Mucosa of descending colon (tissue), 3 donors: ENCODE data around the gene DDIT4. TPM values are rescaled to one million over a fixed set of nuclear protein-coding genes. Genes with fewer than 3 reads are reported as not detected.
"Not testable (repeated sequence)": the region's sequence is repeated elsewhere in the genome, so short reads cannot be mapped to it uniquely, and the experiment has no call there.

Experiments used
- ATAC-seq: fragments of 200-7000 bp; cut with Tn5 transposase; one replicate; pipeline ENCODE4 v1.9.1; 2020; ENCODE audit warnings: mild to moderate bottlenecking, moderate library complexity
- DNase-seq, 3 donors: peaks; one replicate each; pipeline ENCODE4 v3.0.0-alpha.2; 2020
- H3K36me3 ChIP-seq: fragments of 200-600 bp; one replicate; pipeline ENCODE4 v1.8.0; 2021; ENCODE audit warnings: low read depth, mild to moderate bottlenecking
- H3K4me1 ChIP-seq: fragments of 200-600 bp; one replicate; pipeline ENCODE4 v1.8.0; 2021; ENCODE audit warnings: low read depth, mild to moderate bottlenecking
- H3K4me3 ChIP-seq: fragments of 200-600 bp; one replicate; pipeline ENCODE4 v1.8.0; 2021; ENCODE audit warnings: mild to moderate bottlenecking
- H3K9me3 ChIP-seq: fragments of 200-600 bp; one replicate; pipeline ENCODE4 v1.8.0; 2021; ENCODE audit warnings: mild to moderate bottlenecking
- intact Hi-C, 2 donors: fragments of 100-400 bp; cut with DNase I in 1 of 2; cut with micrococcal nuclease in 1 of 2; formaldehyde crosslinking; loops; one replicate each; pipeline versions ENCODE4 v1.11.0 to v1.11.1; 2022; cut with DNase I, micrococcal nuclease
- total RNA-seq, 3 donors: library from RNA; stranded (reverse); fragmentation: NEBNext Ultra II Directional in 2 of 3; extraction: Animal tissue kit (Norgen Biotek cat#: 25700) in 2 of 3; gene quantifications; one replicate each; pipeline versions ENCODE4 v1.2.1 to v1.2.4, GENCODE V29; 2021 to 2023
- TF ChIP-seq, protein P1 (sequence below): fragments of 200-600 bp; IDR thresholded peaks from one replicate; pipeline ENCODE4 v1.8.0; 2022; ENCODE audit warnings: antibody characterized with exemption, mild to moderate bottlenecking
- donor health status: DM: no; HTN: no; CAD: no; lungs with moderate emphysema.
- donor health status: DM: no; HTN: no; CAD: no.
- donor health status: DM: no; HTN: yes; CAD: no.

DDIT4 gene
- total RNA-seq, 3 donors from 2014 or later, result 32.9 to 142 (median 49.6) TPM

- Histone ChIP-seq H3K9me3 (no peaks in the 10 kb centered on the region), H3K4me3 (no peak overlapping the region), H3K36me3 (no peaks in the 10 kb centered on the region), H3K4me1 (peaks cover 19% of the 10 kb centered on the region)
- no peak for DNase-seq
- TF ChIP-seq, protein P1, sequence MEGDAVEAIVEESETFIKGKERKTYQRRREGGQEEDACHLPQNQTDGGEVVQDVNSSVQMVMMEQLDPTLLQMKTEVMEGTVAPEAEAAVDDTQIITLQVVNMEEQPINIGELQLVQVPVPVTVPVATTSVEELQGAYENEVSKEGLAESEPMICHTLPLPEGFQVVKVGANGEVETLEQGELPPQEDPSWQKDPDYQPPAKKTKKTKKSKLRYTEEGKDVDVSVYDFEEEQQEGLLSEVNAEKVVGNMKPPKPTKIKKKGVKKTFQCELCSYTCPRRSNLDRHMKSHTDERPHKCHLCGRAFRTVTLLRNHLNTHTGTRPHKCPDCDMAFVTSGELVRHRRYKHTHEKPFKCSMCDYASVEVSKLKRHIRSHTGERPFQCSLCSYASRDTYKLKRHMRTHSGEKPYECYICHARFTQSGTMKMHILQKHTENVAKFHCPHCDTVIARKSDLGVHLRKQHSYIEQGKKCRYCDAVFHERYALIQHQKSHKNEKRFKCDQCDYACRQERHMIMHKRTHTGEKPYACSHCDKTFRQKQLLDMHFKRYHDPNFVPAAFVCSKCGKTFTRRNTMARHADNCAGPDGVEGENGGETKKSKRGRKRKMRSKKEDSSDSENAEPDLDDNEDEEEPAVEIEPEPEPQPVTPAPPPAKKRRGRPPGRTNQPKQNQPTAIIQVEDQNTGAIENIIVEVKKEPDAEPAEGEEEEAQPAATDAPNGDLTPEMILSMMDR, result no peak
- ATAC-seq, result no peak
- intact Hi-C loops, result no loop called here
These were observed 7.5 kb upstream of the DDIT4 start for GRCh38 chr10:72265990-72266865.

DNA sequence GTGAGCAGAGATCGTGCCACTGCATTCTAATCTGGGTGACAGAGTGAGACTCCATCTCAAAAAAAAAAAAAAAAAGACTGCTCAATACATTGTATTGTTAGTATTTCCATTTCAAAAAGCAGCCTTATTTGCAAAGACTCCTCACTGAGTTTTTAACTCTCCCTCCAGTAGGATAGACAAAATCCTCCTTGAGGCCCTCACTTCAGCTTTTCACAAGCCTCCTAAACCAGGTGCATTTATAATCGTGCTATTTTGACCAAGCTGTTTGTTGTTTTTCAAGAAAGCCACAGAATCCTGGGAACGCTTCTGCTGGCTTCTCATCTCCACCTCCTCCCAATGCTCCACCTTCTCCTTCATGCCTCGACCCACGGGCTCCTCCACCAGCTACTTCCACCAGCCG is 6.3 kb upstream of the DDIT4 start:
- ATAC-seq (no peak), DNase-seq (no peak)
- H3K9me3 ChIP-seq, result no peaks in the 10 kb centered on the region

DNA sequence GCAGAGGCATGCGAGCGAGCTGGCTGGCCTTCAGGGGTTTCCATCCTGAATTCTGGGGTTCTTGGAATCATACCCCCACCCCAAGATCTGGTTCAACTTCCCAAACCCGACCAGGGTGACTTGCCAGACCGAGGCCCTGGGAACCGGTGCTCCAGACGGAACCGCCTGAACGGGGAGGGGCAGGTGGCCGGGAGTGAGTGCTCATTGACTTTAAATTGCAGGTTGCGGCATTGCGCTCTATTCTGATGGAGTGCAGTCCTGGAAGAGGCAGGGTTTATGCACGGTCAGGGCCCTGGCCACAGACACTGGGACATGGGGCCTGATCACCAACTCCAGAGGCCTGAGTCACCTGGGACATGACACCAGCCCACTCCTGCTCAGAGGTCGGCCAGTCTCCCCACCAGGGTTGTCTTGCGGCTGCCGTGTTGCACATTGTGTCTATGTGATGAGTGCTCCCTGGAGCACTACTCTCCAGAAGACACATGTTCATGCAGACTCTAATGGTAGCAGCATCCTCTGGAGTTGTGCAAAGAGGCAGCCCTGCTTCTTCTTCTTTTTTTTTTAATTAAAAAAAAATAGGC is 5.8 kb upstream of the DDIT4 start:
- DNase-seq (no peak), ATAC-seq (no peak)
- Histone ChIP-seq H3K4me1 (peaks cover 21% of the 10 kb centered on the region), H3K9me3 (no peaks in the 10 kb centered on the region), H3K4me3 (no peak overlapping the region), H3K36me3 (no peaks in the 10 kb centered on the region)
- TF ChIP-seq, protein P1, result no peak
- intact Hi-C loops, result no loop called here

More for the DNA sequence above, 6.3 kb upstream of the DDIT4 start:
- no peaks in the 10 kb centered on the region for H3K36me3 ChIP-seq
- intact Hi-C loops, result no loop called here
- TF ChIP-seq, protein P1, result no peak
- peaks cover 21% of the 10 kb centered on the region for H3K4me1 ChIP-seq
- H3K4me3 ChIP-seq, result no peak overlapping the region

DNA sequence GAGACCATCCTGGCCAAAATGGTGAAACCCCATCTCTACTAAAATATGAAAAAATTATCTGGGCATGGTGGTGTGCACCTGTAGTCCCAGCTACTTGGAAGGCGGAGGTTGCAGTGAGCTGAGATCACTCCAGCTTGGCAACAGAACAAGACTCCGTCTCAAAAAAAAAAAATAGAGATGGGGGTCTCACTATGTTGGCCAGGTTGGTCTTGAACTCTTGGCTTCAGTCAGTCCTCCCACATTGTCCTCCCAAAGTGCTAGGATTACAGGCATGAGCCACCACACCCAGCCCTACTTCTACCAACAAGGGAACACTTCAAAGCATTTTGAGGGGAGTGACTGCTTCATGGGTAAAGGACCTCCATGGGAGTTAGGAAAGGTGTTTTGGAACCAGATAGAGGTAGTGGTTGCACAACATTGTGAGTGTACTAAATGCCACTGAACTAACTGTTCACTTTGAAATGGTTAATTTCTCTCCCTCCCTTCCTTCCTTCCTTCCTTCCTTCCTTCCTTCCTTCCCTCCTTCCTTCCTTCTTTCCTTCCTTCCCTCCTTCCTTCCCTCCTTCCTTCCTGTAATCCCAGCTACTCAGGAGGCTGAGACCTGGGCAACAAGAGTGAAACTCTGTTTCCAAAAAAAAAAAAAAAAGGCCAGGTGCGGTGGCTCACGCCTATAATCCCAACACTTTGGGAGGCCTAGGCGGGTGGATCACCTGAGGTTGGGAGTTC is 5.1 kb upstream of the DDIT4 start:
- H3K36me3 ChIP-seq, H3K4me3 ChIP-seq, H3K9me3 ChIP-seq, DNase-seq, ATAC-seq, intact Hi-C loops: not testable (repeated sequence)
- H3K4me1 ChIP-seq, result peaks cover 13% of the 10 kb centered on the region

- ATAC-seq, result no peak
- TF ChIP-seq, protein P1, result no peak
- intact Hi-C loops, result no loop called here
- DNase-seq, result no peak
- no peak overlapping the region for H3K4me3 ChIP-seq
- no peaks in the 10 kb centered on the region for H3K9me3 ChIP-seq
- H3K4me1 ChIP-seq, result peaks cover 17% of the 10 kb centered on the region
- no peaks in the 10 kb centered on the region for H3K36me3 ChIP-seq
These were observed 3.0 kb upstream of the DDIT4 start for GRCh38 chr10:72270607-72271281.
